ENCODE results near the gene C16orf96. TPM values are rescaled to one million over a fixed set of nuclear protein-coding genes. Genes with fewer than 3 reads are reported as not detected.
A peak's percentile ranks its signal among the peaks of the same experiment; 100 is the strongest.

The C16orf96 gene
- total and polyA plus RNA-seq, 2 of the 13 experiments (the other 11 are each of a cell fraction or from before 2014, with no cell fraction given) = 0.03 TPM; not detected in 1

DNA sequence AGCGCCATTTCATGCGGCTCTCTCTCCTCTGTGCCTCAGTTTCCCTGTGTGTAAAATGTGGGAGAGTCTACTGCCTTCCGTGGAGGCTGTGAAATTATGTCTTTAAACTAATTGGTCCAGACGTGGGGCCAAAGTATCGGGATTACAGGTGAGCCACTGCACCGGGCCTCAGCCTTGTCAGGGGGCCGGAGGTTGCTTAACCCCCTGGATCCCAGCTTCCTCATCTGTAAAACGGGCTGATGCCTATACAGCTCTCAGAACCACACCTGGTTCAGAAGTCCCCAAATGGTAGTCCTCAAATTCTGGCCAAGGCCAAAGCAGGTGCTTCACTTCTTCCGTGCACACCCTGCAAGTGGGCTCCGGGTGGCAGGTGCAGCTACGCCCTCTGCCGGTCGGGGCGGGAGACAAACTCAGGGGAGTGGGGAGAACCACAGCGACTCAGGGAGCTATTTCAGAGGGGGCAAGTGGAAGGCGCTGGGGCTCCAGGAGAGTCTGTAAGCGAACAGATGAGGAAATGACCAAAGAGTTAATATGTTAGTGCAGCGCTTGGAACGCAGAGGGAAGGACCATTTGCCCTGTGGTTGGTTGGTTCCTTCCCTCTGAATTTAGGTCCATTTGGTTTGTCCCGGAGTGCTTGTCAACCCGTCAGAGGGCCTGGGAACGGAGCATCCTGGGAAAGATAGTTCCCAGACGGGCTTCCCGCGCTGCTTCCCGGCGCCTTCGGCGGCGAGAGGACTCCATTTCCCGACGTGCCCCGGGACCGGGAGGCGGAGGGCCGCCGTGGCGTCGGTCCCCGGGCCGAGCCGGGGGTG lies 68.1 kb downstream of the C16orf96 start, which contains the start of gene MGRN1 (continued):
- TF ChIP-seq NFE2L1 (CRISPR knock-in tag; IDR thresholded peaks at IDR 0.05; ENCODE audit: borderline replicate concordance) (peak; percentile 64; the same call in 1 of the 2 replicates), AGO1 (IDR thresholded peaks at IDR 0.05; ENCODE audit: low read depth, low read length, poor library complexity, severe bottlenecking) (no peak), ZNF530 (CRISPR knock-in tag; IDR thresholded peaks at IDR 0.05; ENCODE audit: low read depth) (no peak), BORCS8-MEF2B (CRISPR knock-in tag; IDR thresholded peaks at IDR 0.05) (peak; percentile 53; the same call in 1 of the 2 replicates), ZSCAN29 (CRISPR knock-in tag; conservative IDR thresholded peaks at IDR 0.05) (no peak), ZNF275 (CRISPR knock-in tag; IDR thresholded peaks at IDR 0.05; ENCODE audit: borderline replicate concordance) (no peak), FOXA3 (CRISPR knock-in tag; IDR thresholded peaks at IDR 0.05) (peak; percentile 11; the same call in 1 of the 2 replicates), RELA (CRISPR knock-in tag; IDR thresholded peaks at IDR 0.05) (no peak), ZNF382 (CRISPR knock-in tag; IDR thresholded peaks at IDR 0.05; ENCODE audit: borderline replicate concordance) (no peak), GATAD2A (CRISPR knock-in tag; IDR thresholded peaks at IDR 0.05) (peak; percentile 58; the same call in 1 of the 2 replicates), EEA1 (CRISPR knock-in tag; IDR thresholded peaks at IDR 0.05; ENCODE audit: borderline replicate concordance) (no peak)
- TF ChIP-seq, protein P1, sequence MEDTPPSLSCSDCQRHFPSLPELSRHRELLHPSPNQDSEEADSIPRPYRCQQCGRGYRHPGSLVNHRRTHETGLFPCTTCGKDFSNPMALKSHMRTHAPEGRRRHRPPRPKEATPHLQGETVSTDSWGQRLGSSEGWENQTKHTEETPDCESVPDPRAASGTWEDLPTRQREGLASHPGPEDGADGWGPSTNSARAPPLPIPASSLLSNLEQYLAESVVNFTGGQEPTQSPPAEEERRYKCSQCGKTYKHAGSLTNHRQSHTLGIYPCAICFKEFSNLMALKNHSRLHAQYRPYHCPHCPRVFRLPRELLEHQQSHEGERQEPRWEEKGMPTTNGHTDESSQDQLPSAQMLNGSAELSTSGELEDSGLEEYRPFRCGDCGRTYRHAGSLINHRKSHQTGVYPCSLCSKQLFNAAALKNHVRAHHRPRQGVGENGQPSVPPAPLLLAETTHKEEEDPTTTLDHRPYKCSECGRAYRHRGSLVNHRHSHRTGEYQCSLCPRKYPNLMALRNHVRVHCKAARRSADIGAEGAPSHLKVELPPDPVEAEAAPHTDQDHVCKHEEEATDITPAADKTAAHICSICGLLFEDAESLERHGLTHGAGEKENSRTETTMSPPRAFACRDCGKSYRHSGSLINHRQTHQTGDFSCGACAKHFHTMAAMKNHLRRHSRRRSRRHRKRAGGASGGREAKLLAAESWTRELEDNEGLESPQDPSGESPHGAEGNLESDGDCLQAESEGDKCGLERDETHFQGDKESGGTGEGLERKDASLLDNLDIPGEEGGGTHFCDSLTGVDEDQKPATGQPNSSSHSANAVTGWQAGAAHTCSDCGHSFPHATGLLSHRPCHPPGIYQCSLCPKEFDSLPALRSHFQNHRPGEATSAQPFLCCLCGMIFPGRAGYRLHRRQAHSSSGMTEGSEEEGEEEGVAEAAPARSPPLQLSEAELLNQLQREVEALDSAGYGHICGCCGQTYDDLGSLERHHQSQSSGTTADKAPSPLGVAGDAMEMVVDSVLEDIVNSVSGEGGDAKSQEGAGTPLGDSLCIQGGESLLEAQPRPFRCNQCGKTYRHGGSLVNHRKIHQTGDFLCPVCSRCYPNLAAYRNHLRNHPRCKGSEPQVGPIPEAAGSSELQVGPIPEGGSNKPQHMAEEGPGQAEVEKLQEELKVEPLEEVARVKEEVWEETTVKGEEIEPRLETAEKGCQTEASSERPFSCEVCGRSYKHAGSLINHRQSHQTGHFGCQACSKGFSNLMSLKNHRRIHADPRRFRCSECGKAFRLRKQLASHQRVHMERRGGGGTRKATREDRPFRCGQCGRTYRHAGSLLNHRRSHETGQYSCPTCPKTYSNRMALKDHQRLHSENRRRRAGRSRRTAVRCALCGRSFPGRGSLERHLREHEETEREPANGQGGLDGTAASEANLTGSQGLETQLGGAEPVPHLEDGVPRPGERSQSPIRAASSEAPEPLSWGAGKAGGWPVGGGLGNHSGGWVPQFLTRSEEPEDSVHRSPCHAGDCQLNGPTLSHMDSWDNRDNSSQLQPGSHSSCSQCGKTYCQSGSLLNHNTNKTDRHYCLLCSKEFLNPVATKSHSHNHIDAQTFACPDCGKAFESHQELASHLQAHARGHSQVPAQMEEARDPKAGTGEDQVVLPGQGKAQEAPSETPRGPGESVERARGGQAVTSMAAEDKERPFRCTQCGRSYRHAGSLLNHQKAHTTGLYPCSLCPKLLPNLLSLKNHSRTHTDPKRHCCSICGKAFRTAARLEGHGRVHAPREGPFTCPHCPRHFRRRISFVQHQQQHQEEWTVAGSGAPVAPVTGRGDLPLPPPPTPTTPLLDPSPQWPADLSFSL (CRISPR knock-in tag; IDR thresholded peaks at IDR 0.05) = no peak
- TF ChIP-seq, protein P2, sequence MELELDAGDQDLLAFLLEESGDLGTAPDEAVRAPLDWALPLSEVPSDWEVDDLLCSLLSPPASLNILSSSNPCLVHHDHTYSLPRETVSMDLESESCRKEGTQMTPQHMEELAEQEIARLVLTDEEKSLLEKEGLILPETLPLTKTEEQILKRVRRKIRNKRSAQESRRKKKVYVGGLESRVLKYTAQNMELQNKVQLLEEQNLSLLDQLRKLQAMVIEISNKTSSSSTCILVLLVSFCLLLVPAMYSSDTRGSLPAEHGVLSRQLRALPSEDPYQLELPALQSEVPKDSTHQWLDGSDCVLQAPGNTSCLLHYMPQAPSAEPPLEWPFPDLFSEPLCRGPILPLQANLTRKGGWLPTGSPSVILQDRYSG (CRISPR knock-in tag; IDR thresholded peaks at IDR 0.05) = no peak; the same call in 1 of the 2 replicates
- TF ChIP-seq, protein P3, sequence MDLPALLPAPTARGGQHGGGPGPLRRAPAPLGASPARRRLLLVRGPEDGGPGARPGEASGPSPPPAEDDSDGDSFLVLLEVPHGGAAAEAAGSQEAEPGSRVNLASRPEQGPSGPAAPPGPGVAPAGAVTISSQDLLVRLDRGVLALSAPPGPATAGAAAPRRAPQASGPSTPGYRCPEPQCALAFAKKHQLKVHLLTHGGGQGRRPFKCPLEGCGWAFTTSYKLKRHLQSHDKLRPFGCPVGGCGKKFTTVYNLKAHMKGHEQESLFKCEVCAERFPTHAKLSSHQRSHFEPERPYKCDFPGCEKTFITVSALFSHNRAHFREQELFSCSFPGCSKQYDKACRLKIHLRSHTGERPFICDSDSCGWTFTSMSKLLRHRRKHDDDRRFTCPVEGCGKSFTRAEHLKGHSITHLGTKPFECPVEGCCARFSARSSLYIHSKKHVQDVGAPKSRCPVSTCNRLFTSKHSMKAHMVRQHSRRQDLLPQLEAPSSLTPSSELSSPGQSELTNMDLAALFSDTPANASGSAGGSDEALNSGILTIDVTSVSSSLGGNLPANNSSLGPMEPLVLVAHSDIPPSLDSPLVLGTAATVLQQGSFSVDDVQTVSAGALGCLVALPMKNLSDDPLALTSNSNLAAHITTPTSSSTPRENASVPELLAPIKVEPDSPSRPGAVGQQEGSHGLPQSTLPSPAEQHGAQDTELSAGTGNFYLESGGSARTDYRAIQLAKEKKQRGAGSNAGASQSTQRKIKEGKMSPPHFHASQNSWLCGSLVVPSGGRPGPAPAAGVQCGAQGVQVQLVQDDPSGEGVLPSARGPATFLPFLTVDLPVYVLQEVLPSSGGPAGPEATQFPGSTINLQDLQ (CRISPR knock-in tag; IDR thresholded peaks at IDR 0.05) = no peak

All from HepG2 (cell line).